ENCODE data around the gene PHF14.

DNA sequence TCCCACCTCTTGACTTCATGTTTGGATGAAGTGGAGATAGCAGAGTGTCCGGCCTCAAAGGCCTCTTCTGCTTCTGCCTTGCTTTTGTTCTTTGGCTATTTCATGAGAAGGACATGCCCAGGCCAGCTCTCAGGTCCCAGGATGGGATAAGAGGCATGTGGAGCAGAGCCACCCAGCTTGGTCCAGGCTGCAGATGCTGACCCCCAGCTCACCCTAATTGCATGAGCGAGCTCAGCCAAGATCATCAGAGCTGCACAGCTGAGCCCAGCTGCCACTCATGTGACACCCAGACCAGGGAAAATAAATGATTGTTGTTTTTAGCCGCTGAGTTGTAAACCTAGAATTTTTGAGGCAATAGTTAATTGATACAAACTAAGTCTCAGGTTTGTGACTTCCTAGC is 230.0 kb downstream of the PHF14 start:
- TF ChIP-seq, protein P1, sequence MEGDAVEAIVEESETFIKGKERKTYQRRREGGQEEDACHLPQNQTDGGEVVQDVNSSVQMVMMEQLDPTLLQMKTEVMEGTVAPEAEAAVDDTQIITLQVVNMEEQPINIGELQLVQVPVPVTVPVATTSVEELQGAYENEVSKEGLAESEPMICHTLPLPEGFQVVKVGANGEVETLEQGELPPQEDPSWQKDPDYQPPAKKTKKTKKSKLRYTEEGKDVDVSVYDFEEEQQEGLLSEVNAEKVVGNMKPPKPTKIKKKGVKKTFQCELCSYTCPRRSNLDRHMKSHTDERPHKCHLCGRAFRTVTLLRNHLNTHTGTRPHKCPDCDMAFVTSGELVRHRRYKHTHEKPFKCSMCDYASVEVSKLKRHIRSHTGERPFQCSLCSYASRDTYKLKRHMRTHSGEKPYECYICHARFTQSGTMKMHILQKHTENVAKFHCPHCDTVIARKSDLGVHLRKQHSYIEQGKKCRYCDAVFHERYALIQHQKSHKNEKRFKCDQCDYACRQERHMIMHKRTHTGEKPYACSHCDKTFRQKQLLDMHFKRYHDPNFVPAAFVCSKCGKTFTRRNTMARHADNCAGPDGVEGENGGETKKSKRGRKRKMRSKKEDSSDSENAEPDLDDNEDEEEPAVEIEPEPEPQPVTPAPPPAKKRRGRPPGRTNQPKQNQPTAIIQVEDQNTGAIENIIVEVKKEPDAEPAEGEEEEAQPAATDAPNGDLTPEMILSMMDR (conservative IDR thresholded peaks at IDR 0.05; ENCODE audit: low read depth, low read length), result no peak
- TF ChIP-seq EZH2 (IDR thresholded peaks at IDR 0.05; ENCODE audit: low read length, unreplicated experiment) (no peak), EZH2phosphoT487 (IDR thresholded peaks at IDR 0.05; ENCODE audit: borderline replicate concordance, low read length) (no peak)

All from PC-3 (cell line).